Central memory CD4-positive, alpha-beta T cell (primary cell): ENCODE measurements around the gene CARM1.
"Not testable (repeated sequence)": the region's sequence is repeated elsewhere in the genome, so short reads cannot be mapped to it uniquely, and the experiment has no call there.

Experiments used
- DNase-seq: peaks from one replicate; pipeline ENCODE4 v3.0.0; 2022

CARM1 gene

GRCh38 chr19:10876459-10877240 lies 5.3 kb downstream of the CARM1 start:
- no peak for DNase-seq

GRCh38 chr19:10877608-10878007 lies 6.3 kb downstream of the CARM1 start:
- not testable (repeated sequence) for DNase-seq

GRCh38 chr19:10878253-10878652 lies 6.9 kb downstream of the CARM1 start:
- DNase-seq: no peak

GRCh38 chr19:10881403-10882107 lies 10.2 kb downstream of the CARM1 start:
- no peak for DNase-seq

GRCh38 chr19:10882108-10882457 lies 10.7 kb downstream of the CARM1 start:
- no peak for DNase-seq

- no peak for DNase-seq
Observed at GRCh38 chr19:10884274-10884673, 12.9 kb downstream of the CARM1 start.

- DNase-seq: no peak
Observed at GRCh38 chr19:10885201-10886169, 14.1 kb downstream of the CARM1 start.

GRCh38 chr19:10887616-10888367 lies 16.4 kb downstream of the CARM1 start:
- no peak for DNase-seq

- no peak for DNase-seq
Observed at GRCh38 chr19:10888421-10888866, 17.1 kb downstream of the CARM1 start.

- DNase-seq: no peak
Observed at GRCh38 chr19:10889880-10890279, 18.5 kb downstream of the CARM1 start.

GRCh38 chr19:10891405-10892086 lies 20.2 kb downstream of the CARM1 start:
- no peak for DNase-seq

- no peak for DNase-seq
Observed at GRCh38 chr19:10892256-10892655, 20.9 kb downstream of the CARM1 start.

GRCh38 chr19:10894911-10895213 lies 23.5 kb downstream of the CARM1 start:
- DNase-seq: no peak

- DNase-seq: no peak
Observed at GRCh38 chr19:10895363-10895762, 24.0 kb downstream of the CARM1 start.

- no peak for DNase-seq
Observed at GRCh38 chr19:10895920-10896319, 24.6 kb downstream of the CARM1 start.

- no peak for DNase-seq
Observed at GRCh38 chr19:10896851-10897526, 25.6 kb downstream of the CARM1 start.

GRCh38 chr19:10898633-10899032 lies 27.3 kb downstream of the CARM1 start:
- no peak for DNase-seq

- DNase-seq: no peak
Observed at GRCh38 chr19:10899151-10899653, 27.8 kb downstream of the CARM1 start.

- no peak for DNase-seq
Observed at GRCh38 chr19:10907925-10908324, 36.6 kb downstream of the CARM1 start.

- no peak for DNase-seq
Observed at GRCh38 chr19:10908380-10908960, 37.1 kb downstream of the CARM1 start.
